Measurements from ENCODE around the gene CABP1. TPM values are rescaled to one million over a fixed set of nuclear protein-coding genes. Genes with fewer than 3 reads are reported as not detected.

CABP1 gene
- total RNA-seq, 4 donors from 2014 or later: 0.51 to 6.4 (median 2.1) TPM; not detected in 1

DNA sequence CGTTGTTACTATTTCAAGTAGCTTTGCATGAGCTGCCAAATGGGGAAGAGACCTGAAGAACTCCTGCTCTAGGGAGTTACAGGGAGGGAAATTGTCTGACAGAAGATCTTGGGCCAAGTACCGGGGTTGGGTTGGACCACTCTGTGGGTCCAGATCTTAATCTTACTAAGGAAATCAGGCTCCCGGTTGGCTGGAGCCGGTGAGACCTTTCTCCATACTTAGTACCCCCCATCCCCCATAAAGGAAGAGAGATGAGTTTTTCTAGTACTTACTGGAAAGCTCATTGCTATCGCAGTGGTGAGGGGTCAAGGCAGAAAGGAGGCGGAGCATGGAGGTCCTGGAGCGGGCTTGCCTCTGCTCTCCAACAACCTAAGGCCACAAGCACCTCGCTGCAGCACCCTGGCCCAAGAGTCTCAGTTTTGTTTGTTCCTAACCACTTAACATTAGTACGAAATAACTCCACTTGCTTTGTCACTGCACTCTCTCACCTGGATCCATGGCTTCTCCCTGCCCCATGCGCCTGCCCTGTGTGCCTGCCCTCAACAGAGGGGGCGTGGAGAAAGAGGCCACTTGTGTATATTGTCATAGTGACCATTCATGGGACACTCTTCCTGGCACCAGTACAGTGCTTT, 63.0 kb downstream of the CABP1 start:
- DNase-seq: no peak
- peak overlapping the region in 1 of 2 donors; percentile 0 for H3K27ac ChIP-seq
- no peak overlapping the region for H3K4me3 ChIP-seq
- H3K4me1 ChIP-seq: no peaks in the 10 kb centered on the region
- H3K27me3 ChIP-seq: no peaks in the 10 kb centered on the region
- intact Hi-C loops (cut with DNase I; ENCODE audit: low total_unique reads): no loop called here
- H3K36me3 ChIP-seq: no peaks in the 10 kb centered on the region
- TF ChIP-seq, protein P1, sequence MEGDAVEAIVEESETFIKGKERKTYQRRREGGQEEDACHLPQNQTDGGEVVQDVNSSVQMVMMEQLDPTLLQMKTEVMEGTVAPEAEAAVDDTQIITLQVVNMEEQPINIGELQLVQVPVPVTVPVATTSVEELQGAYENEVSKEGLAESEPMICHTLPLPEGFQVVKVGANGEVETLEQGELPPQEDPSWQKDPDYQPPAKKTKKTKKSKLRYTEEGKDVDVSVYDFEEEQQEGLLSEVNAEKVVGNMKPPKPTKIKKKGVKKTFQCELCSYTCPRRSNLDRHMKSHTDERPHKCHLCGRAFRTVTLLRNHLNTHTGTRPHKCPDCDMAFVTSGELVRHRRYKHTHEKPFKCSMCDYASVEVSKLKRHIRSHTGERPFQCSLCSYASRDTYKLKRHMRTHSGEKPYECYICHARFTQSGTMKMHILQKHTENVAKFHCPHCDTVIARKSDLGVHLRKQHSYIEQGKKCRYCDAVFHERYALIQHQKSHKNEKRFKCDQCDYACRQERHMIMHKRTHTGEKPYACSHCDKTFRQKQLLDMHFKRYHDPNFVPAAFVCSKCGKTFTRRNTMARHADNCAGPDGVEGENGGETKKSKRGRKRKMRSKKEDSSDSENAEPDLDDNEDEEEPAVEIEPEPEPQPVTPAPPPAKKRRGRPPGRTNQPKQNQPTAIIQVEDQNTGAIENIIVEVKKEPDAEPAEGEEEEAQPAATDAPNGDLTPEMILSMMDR (IDR thresholded peaks at IDR 0.05): no peak
- TF ChIP-seq POLR2A (IDR thresholded peaks at IDR 0.05): no peak
- H3K9me3 ChIP-seq: no peaks in the 10 kb centered on the region

DNA sequence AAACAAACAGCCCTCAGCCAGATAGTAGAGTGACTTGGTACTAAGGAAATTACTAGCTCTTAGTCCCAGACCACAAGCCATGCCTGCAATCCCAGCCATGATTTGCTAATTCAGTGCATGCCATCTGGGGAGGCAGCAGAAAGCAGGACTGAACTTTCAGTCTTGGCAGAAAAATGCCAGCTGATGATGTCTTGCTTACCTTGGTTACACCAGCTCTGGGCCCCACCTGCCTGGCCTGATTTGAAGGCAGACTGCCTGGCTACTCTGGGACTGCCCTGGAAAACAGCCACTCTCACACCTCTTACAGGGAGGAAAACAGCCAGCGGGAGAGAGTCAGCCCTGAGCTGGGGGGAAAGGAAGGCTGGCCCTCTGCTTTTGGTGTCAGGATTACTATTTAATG, 65.2 kb downstream of the CABP1 start:
- Histone ChIP-seq H3K27ac (no peak overlapping the region), H3K4me1 (no peaks in the 10 kb centered on the region), H3K4me3 (no peak overlapping the region), H3K36me3 (no peaks in the 10 kb centered on the region), H3K9me3 (no peaks in the 10 kb centered on the region), H3K27me3 (no peaks in the 10 kb centered on the region)
- DNase-seq: no peak
- TF ChIP-seq, protein P1 (IDR thresholded peaks at IDR 0.05): no peak
- TF ChIP-seq POLR2A (IDR thresholded peaks at IDR 0.05): no peak
- intact Hi-C loops (cut with DNase I; ENCODE audit: low total_unique reads): no loop called here

DNA sequence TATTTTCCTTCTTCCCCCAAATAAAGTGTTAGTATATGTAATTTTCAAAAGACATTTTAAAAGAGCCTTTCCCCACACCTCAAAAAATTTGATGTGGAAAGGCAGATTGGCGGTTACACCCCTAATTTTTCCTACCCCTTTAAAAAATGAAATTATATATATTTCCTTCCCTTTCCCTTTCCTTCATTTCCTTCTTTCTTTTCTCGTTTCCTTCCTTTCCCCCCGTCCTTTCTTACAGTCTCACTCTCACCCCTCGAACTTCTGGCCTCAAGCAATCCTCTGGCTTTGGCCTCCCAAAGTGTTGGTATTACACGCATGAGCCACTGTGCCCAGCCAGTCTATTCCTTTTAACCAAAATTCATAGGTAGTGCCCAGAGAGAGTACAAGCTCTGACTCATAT, 65.6 kb downstream of the CABP1 start:
- Histone ChIP-seq H3K4me1 (no peaks in the 10 kb centered on the region), H3K27ac (no peak overlapping the region), H3K27me3 (no peaks in the 10 kb centered on the region), H3K4me3 (no peak overlapping the region), H3K36me3 (no peaks in the 10 kb centered on the region), H3K9me3 (no peaks in the 10 kb centered on the region)
- intact Hi-C loops (cut with DNase I; ENCODE audit: low total_unique reads): no loop called here
- DNase-seq: no peak
- no peak for TF ChIP-seq POLR2A (IDR thresholded peaks at IDR 0.05)
- TF ChIP-seq, protein P1 (IDR thresholded peaks at IDR 0.05): no peak

DNA sequence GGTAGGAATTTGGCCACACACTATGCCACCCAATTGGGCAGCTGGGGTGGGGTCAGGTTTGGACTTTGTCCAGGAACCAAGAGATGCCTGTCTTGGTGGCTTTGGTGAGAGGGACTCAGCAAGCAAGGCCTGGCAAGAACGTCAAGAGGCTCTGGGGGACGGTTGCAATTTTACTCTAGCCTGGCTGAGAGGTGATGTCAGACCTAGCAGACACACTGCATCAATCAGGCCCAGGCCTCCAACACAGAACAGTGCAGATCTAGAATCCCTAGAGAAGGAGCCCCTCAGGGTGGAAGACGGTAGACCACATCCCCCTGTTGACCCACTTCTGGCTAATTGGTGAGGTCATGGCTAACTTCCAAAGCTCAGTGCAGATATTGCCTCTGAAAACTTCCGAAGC, 68.2 kb downstream of the CABP1 start:
- Histone ChIP-seq H3K36me3 (no peaks in the 10 kb centered on the region), H3K27me3 (no peaks in the 10 kb centered on the region), H3K9me3 (no peaks in the 10 kb centered on the region), H3K27ac (no peak overlapping the region), H3K4me1 (peaks cover 0 to 7% of the 10 kb centered on the region in 2 donors), H3K4me3 (no peak overlapping the region)
- intact Hi-C loops (cut with DNase I; ENCODE audit: low total_unique reads): no loop called here
- DNase-seq: no peak
- TF ChIP-seq, protein P1 (IDR thresholded peaks at IDR 0.05): no peak
- TF ChIP-seq POLR2A (IDR thresholded peaks at IDR 0.05): no peak

DNA sequence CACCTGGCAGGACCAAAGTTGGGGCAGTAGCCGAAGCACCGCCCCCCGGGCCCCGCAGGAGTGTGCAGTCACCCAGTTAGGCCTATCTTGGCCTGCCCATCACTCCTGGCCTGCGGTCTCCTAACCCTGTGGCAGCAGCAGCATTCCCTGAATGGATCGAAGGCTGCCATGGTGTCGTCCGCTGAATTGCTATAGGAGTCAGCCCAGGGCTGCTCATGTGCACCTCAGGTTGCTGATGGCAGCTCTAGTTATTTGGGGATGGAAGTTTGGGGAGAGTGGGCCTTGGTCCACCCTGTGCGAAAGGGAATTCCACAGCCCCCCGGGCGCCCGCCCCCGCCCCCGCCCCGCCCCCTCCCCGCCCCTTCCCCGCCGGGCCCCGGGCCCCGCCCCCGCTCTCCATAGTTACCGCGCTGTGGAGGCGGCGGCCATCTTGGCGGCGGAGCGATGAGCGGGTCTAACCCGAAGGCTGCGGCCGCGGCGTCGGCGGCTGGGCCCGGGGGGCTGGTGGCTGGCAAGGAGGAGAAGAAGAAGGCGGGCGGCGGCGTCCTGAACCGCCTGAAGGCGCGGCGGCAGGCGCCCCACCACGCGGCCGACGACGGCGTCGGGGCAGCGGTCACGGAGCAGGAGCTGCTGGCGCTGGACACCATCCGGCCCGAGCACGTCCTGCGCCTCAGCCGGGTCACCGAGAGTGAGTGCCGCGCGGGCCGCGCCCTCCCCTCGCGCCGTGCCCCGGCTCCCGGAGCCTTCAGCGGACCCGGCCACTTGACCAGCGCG, 69.8 kb downstream of the CABP1 start, which contains the start of gene UNC119B:
Gene UNC119B (plus strand): TSS at position 428 of the 774 bp plus-strand sequence. CDS start 17 bp downstream, at position 445.
- intact Hi-C loops (cut with DNase I; ENCODE audit: low total_unique reads): loop anchor here (5.0 kb wide), 1 partner anchor 63 kb away; no protein-coding TSS in a partner anchor
- DNase-seq: peak; percentile 48 to 70
- Histone ChIP-seq H3K4me1 (peaks cover 0 to 7% of the 10 kb centered on the region in 2 donors), H3K4me3 (peak within 1 kb of the TSS; percentile 39 to 79), H3K9me3 (no peaks in the 10 kb centered on the region), H3K27ac (peak within 1 kb of the TSS; percentile 88 to 89), H3K36me3 (no peaks in the 10 kb centered on the region), H3K27me3 (no peaks in the 10 kb centered on the region)
- TF ChIP-seq POLR2A (IDR thresholded peaks at IDR 0.05): peak in 1 of 2 donors; percentile 43
- TF ChIP-seq, protein P1 (IDR thresholded peaks at IDR 0.05): peak in 1 of 4 experiments; percentile 22
